Left lung (tissue), 10 donors: ENCODE data around the gene SMC6. TPM values are rescaled to one million over a fixed set of nuclear protein-coding genes. Genes with fewer than 3 reads are reported as not detected.

ENCODE experiments used
- ATAC-seq: fragments of 200-7000 bp; cut with Tn5 transposase; one replicate; pipeline ENCODE4 v1.9.1; 2020; ENCODE audit warnings: moderate library complexity
- DNase-seq, 4 donors: peaks; one replicate each; pipeline ENCODE4 v3.0.0-alpha.2; 2013 to 2020
- H3K27ac ChIP-seq, 2 donors: fragments of 200-600 bp; sonication (generic) in 1 of 2; one replicate each; pipeline versions ENCODE4 v1.5.0 to v1.8.0; 2020 to 2021
- H3K27me3 ChIP-seq, 2 donors: fragments of 200-600 bp; sonication (generic) in 1 of 2; one replicate each; pipeline versions ENCODE4 v1.5.0 to v1.8.0; 2020 to 2021
- H3K36me3 ChIP-seq, 2 donors: fragments of 200-600 bp; sonication (generic) in 1 of 2; one replicate each; pipeline versions ENCODE4 v1.5.0 to v1.8.0; 2020 to 2021
- H3K4me1 ChIP-seq, 2 donors: fragments of 200-600 bp; one replicate each; pipeline ENCODE4 v1.8.0; 2021
- H3K4me3 ChIP-seq, 2 donors: fragments of 200-600 bp; sonication (generic) in 1 of 2; one replicate each; pipeline versions ENCODE4 v1.5.0 to v1.8.0; 2020 to 2021; ENCODE audit warnings: mild to moderate bottlenecking in 1 of 2
- H3K9me3 ChIP-seq, 2 donors: fragments of 200-600 bp; sonication (generic) in 1 of 2; one replicate each; pipeline versions ENCODE4 v1.5.0 to v1.8.0; 2020 to 2021
- intact Hi-C, 2 donors: fragments of 100-400 bp; cut with DNase I; formaldehyde crosslinking; loops; one replicate each; pipeline versions ENCODE4 v1.11.2 to v1.14.2; 2022
- polyA plus RNA-seq, 6 donors: library from polyadenylated mRNA; unstranded; fragments of 120-200 nt; gene quantifications; one replicate each; pipeline ENCODE4 v1.2.1, GENCODE V29; 2013; ENCODE audit not compliant: insufficient read length in 6 of 6
- total RNA-seq, 2 donors: library from RNA; stranded (reverse); fragmentation: NEBNext Ultra II Directional; extraction: Animal tissue kit (Norgen Biotek cat#: 25700); gene quantifications; one replicate each; pipeline ENCODE4 v1.2.1, GENCODE V29; 2021
- TF ChIP-seq, protein P1 (sequence below), 2 donors: fragments of 200-600 bp; sonication (generic) in 1 of 2; IDR thresholded peaks; one replicate each; pipeline versions ENCODE4 v1.5.0 to v1.8.0; 2021; ENCODE audit warnings: antibody characterized with exemption in 2 of 2
- donor health status: DM: no; HTN: yes; CAD: no.
- donor health status: DM: no; HTN: no; CAD: no.

The SMC6 gene
- total and polyA plus RNA-seq, 8 donors, result 18.5 to 68.3 (median 52.8) TPM

DNA sequence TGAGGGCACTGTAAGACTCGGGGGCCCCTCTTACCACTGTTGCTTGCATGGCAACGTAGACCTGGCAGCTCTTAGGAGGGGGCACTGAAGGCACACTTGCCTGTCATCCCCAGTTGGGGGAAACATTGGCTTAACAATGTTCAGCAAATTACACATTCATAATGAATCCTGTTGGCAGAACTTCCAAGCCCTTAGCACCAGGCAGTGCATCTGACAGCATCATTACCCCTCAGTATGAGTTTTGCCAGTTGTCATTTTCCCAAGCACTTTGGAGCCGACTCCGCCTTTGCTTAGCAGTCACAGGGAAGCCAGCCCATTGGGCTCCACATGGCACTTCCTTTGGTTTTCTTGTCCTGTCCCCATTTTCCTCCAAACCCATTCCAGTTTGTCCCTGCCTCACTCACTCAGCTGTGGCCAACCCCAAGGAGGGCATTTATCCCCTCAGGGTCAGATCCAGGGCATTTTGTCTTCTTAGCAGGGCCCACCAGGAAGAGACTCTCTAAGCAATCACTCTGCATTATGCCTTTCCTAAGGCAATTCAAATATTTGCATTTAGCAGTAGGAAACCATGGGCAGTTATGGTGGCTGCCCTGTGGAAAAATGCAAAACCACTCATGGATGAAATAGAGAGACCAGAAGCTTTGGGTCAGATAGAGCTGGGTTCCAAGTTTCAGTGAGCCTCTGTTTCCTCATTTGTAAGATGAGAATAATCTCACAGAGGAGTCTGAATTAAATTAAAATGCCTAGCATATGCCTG lies 139.3 kb downstream of the SMC6 start:
- DNase-seq (no peak), ATAC-seq (no peak)
- Histone ChIP-seq H3K4me3 (no peak overlapping the region), H3K36me3 (no peaks in the 10 kb centered on the region), H3K4me1 (no peaks in the 10 kb centered on the region), H3K27me3 (no peaks in the 10 kb centered on the region), H3K9me3 (no peaks in the 10 kb centered on the region), H3K27ac (no peak overlapping the region)
- intact Hi-C loops, result no loop called here
- TF ChIP-seq, protein P1, sequence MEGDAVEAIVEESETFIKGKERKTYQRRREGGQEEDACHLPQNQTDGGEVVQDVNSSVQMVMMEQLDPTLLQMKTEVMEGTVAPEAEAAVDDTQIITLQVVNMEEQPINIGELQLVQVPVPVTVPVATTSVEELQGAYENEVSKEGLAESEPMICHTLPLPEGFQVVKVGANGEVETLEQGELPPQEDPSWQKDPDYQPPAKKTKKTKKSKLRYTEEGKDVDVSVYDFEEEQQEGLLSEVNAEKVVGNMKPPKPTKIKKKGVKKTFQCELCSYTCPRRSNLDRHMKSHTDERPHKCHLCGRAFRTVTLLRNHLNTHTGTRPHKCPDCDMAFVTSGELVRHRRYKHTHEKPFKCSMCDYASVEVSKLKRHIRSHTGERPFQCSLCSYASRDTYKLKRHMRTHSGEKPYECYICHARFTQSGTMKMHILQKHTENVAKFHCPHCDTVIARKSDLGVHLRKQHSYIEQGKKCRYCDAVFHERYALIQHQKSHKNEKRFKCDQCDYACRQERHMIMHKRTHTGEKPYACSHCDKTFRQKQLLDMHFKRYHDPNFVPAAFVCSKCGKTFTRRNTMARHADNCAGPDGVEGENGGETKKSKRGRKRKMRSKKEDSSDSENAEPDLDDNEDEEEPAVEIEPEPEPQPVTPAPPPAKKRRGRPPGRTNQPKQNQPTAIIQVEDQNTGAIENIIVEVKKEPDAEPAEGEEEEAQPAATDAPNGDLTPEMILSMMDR (IDR thresholded peaks at IDR 0.05), result no peak

Other genes with a start within 250 kb of the SMC6 start
- under 1 TPM in 1 of 2 donors, not detected in 1; 0.12 TPM for gene RAD51AP2, start 235.4 kb downstream of the SMC6 start, total RNA-seq
- under 1 TPM; 0.50 to 0.85 (median 0.58) TPM for gene RAD51AP2, start 235.4 kb downstream of the SMC6 start, polyA plus RNA-seq
- 1 to 10 TPM; 1.6 to 3.1 TPM for gene VSNL1, start 213.1 kb downstream of the SMC6 start, total RNA-seq
- gene VSNL1, start 213.1 kb downstream of the SMC6 start, polyA plus RNA-seq, result 10 to 100 TPM; 15.7 to 21.3 (median 18.3) TPM
- 1 to 10 TPM; 7.5 to 9.6 TPM for gene GEN1, start 328 bp upstream of the SMC6 start, total RNA-seq
- gene GEN1, start 328 bp upstream of the SMC6 start, polyA plus RNA-seq, result 10 to 100 TPM; 15.2 to 31.4 (median 20.1) TPM
- not detected for gene MSGN1, start 62.6 kb upstream of the SMC6 start, total RNA-seq
- not detected for gene MSGN1, start 62.6 kb upstream of the SMC6 start, polyA plus RNA-seq
- 10 to 100 TPM; 23.0 to 48.2 TPM for gene KCNS3, start 124.9 kb upstream of the SMC6 start, total RNA-seq
- 10 to 100 TPM; 27.6 to 39.9 (median 31.0) TPM for gene KCNS3, start 124.9 kb upstream of the SMC6 start, polyA plus RNA-seq